Mucosa of descending colon (tissue), 3 donors: ENCODE results near the gene ADGRB2. TPM values are rescaled to one million over a fixed set of nuclear protein-coding genes. Genes with fewer than 3 reads are reported as not detected.

ENCODE experiments used
- ATAC-seq: fragments of 200-7000 bp; cut with Tn5 transposase; one replicate; pipeline ENCODE4 v1.9.1; 2020; ENCODE audit warnings: mild to moderate bottlenecking, moderate library complexity
- DNase-seq, 3 donors: peaks; one replicate each; pipeline ENCODE4 v3.0.0-alpha.2; 2020
- H3K36me3 ChIP-seq: fragments of 200-600 bp; one replicate; pipeline ENCODE4 v1.8.0; 2021; ENCODE audit warnings: low read depth, mild to moderate bottlenecking
- H3K4me1 ChIP-seq: fragments of 200-600 bp; one replicate; pipeline ENCODE4 v1.8.0; 2021; ENCODE audit warnings: low read depth, mild to moderate bottlenecking
- H3K4me3 ChIP-seq: fragments of 200-600 bp; one replicate; pipeline ENCODE4 v1.8.0; 2021; ENCODE audit warnings: mild to moderate bottlenecking
- H3K9me3 ChIP-seq: fragments of 200-600 bp; one replicate; pipeline ENCODE4 v1.8.0; 2021; ENCODE audit warnings: mild to moderate bottlenecking
- intact Hi-C, 2 donors: fragments of 100-400 bp; cut with DNase I in 1 of 2; cut with micrococcal nuclease in 1 of 2; formaldehyde crosslinking; loops; one replicate each; pipeline versions ENCODE4 v1.11.0 to v1.11.1; 2022; cut with DNase I, micrococcal nuclease
- total RNA-seq, 3 donors: library from RNA; stranded (reverse); fragmentation: NEBNext Ultra II Directional in 2 of 3; extraction: Animal tissue kit (Norgen Biotek cat#: 25700) in 2 of 3; gene quantifications; one replicate each; pipeline versions ENCODE4 v1.2.1 to v1.2.4, GENCODE V29; 2021 to 2023
- TF ChIP-seq, protein P1 (sequence below): fragments of 200-600 bp; IDR thresholded peaks from one replicate; pipeline ENCODE4 v1.8.0; 2022; ENCODE audit warnings: antibody characterized with exemption, mild to moderate bottlenecking
- donor health status: DM: no; HTN: no; CAD: no; lungs with moderate emphysema.
- donor health status: DM: no; HTN: no; CAD: no.
- donor health status: DM: no; HTN: yes; CAD: no.

Gene ADGRB2
- total RNA-seq, 3 donors from 2014 or later = 0.55 to 3.8 (median 0.65) TPM

DNA sequence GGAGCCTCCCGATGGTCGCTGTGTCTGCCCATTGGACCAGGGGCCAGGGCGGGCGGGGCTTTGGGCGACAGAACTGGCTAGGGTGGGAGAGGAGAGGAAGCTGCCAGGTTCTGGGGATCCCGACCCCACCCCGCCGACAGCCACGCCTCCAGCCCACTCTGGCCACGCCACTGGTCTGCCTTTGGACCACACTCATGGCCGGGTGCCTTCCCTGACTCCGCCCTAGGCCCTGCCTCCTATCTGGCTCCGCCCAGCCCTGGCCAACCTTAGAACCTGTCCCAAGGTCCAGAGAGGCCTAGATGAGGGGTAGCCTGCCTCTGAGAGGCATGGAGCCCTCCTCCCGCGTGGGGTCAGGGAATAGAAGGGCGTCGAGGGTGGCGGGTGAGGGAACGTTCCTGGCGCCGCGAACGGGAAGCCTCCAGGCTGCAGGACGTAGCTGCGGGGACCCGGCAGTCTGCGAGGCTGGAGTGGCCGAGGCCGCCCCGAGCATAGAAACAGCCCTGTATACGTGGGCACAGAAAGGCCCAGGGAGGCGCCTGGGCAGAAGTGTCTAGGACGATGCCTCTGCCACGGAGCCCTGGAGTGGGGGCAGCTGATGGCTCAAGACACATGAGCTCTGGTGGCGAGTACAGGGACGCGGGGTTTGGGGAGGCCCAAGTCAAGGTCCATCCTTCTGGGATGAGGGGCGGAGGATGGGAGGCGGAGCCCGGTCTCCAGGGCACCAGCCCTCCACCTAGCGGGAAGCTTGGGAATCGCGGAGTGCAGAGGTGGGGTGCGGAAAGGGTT lies 48.9 kb downstream of the ADGRB2 start:
- Histone ChIP-seq H3K4me1 (peaks cover 20% of the 10 kb centered on the region), H3K4me3 (peak overlapping the region; percentile 10), H3K9me3 (no peaks in the 10 kb centered on the region), H3K36me3 (no peaks in the 10 kb centered on the region)
- DNase-seq = peak; percentile 89 to 95 (median 93)
- ATAC-seq = peak; percentile 93
- intact Hi-C loops = no loop called here
- TF ChIP-seq, protein P1, sequence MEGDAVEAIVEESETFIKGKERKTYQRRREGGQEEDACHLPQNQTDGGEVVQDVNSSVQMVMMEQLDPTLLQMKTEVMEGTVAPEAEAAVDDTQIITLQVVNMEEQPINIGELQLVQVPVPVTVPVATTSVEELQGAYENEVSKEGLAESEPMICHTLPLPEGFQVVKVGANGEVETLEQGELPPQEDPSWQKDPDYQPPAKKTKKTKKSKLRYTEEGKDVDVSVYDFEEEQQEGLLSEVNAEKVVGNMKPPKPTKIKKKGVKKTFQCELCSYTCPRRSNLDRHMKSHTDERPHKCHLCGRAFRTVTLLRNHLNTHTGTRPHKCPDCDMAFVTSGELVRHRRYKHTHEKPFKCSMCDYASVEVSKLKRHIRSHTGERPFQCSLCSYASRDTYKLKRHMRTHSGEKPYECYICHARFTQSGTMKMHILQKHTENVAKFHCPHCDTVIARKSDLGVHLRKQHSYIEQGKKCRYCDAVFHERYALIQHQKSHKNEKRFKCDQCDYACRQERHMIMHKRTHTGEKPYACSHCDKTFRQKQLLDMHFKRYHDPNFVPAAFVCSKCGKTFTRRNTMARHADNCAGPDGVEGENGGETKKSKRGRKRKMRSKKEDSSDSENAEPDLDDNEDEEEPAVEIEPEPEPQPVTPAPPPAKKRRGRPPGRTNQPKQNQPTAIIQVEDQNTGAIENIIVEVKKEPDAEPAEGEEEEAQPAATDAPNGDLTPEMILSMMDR = peak; percentile 87

DNA sequence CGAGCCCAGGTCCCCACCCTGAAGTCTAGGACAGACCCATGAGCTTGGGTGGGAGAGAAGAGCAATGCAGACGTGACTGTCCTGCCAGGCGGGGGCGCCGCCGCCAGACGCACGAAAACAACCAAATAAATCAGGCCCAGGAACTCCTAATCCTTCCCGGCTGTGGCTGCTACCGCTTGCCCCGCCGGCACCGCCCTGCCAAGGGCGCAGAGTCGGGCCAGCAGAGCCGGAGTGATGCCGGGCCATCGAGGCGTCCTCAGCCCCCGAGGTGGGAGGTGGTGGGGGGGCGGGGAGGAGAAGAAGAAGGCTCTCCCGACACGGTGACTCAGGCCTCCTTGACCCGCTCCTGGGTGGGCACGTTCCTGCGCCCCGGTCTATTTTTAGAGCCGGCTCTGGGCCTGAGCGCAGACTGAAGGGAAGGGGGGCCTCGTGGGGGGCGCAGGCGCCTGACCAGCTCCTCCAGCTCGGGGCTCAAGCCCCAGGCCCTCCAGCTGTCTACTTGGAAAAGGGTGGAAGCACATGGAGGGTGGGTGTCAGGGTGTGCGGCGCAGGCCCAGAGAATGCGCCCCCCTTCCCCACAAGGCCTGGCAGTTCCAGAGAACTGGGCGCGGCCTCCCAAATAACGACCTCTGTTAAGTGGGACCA lies 49.6 kb downstream of the ADGRB2 start:
- Histone ChIP-seq H3K4me3 (peak overlapping the region; percentile 10), H3K9me3 (no peaks in the 10 kb centered on the region), H3K36me3 (no peaks in the 10 kb centered on the region), H3K4me1 (peaks cover 20% of the 10 kb centered on the region)
- ATAC-seq (peak; percentile 45), DNase-seq (peak; percentile 61 to 79 (median 73))
- TF ChIP-seq, protein P1 = no peak
- intact Hi-C loops = no loop called here

DNA sequence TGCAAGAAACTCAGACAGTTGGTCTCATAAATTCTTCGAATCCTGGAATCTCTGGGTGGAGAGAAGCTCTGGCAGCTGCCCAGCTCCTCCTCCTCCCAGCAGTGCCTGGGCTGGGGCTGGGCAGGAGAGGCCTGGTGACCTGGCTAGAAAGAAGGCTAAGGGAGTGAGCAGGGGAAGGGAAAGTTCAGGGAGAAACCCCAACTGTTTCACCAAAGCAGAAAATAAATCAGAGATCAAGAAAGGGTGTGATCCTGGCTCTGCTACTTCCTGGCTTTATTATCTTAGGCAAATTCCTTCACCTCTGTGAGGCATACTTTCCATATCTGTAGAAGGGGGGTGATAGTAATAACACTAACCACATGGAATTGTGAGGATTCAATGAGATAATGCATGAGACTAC lies 51.5 kb downstream of the ADGRB2 start:
- no peaks in the 10 kb centered on the region for H3K36me3 ChIP-seq
- TF ChIP-seq, protein P1 = no peak
- no peak overlapping the region for H3K4me3 ChIP-seq
- intact Hi-C loops = no loop called here
- peak; percentile 67 to 75 (median 72) for DNase-seq
- peak; percentile 36 for ATAC-seq
- peaks cover 20% of the 10 kb centered on the region for H3K4me1 ChIP-seq
- H3K9me3 ChIP-seq = no peaks in the 10 kb centered on the region

DNA sequence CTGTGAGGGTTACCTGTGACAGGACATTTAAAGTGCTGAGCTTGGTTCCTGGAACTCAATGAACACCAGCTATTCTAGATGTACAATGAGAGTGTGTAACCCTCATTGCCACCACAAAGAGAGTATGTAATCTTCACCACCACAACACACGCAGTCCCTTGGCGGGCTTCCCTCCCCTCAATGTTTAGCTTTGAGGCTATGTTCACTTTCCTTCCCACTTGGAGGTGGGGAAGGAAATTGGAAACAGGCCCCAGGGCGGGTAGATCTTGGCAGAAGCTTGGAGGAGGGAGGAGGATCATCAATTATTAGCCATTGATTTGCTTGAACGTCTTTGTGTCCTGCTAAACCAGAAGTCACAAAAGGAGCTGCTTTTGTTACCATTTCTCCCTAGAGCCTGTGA lies 52.1 kb downstream of the ADGRB2 start:
- intact Hi-C loops = no loop called here
- no peak for ATAC-seq
- TF ChIP-seq, protein P1 = no peak
- Histone ChIP-seq H3K4me1 (peaks cover 20% of the 10 kb centered on the region), H3K9me3 (no peaks in the 10 kb centered on the region), H3K4me3 (no peak overlapping the region), H3K36me3 (no peaks in the 10 kb centered on the region)
- no peak for DNase-seq

DNA sequence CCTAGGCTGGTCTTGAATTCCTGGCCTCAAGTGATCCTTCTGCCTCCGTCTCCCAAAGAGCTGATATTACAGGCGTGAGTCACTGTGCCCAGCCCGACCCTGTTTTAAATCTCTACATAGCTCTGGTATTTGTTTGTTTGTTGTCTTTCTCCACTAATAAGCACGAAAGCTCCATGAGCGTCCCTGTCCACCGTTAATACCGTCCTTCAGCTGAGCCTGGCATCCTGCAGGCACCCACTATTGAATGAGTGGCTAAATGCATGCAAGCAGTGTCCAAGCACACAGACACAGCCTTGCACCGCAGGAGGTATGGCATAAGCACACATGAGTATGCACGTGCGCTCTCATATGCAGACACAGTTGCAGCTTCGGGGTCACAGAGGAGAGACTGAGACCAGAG lies 55.8 kb downstream of the ADGRB2 start:
- Histone ChIP-seq H3K4me3 (no peak overlapping the region), H3K36me3 (no peaks in the 10 kb centered on the region), H3K9me3 (no peaks in the 10 kb centered on the region), H3K4me1 (peaks cover 21% of the 10 kb centered on the region)
- DNase-seq = no peak
- no peak for ATAC-seq
- intact Hi-C loops = no loop called here
- TF ChIP-seq, protein P1 = no peak
